Retina (tissue), 1 donor: ENCODE data around the gene NGFR.
"Not testable (repeated sequence)": the region's sequence is repeated elsewhere in the genome, so short reads cannot be mapped to it uniquely, and the experiment has no call there.

Experiments used
- DNase-seq: peaks from one replicate; pipeline ENCODE4 v3.0.0-alpha.2; 2016

NGFR gene

DNA sequence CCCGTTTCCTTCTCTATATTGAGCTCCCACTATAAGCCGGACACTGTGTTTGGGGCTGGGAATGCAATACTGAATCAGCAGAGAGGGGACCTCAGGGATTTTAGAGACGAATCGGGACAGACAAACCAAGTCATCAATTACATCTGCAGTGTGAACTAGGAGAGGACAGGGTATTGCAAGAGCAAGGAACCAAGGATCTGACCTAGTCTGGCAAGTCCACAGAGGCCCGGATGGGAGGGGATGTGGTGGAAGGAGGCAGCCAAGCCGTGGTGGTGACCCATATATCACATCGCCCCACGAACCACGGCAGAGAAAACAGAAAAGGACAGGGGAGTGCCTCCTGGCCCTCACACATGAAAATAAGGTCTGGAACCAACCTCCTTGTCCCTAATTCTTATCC, 52.5 kb downstream of the NGFR start:
- no peak for DNase-seq

DNA sequence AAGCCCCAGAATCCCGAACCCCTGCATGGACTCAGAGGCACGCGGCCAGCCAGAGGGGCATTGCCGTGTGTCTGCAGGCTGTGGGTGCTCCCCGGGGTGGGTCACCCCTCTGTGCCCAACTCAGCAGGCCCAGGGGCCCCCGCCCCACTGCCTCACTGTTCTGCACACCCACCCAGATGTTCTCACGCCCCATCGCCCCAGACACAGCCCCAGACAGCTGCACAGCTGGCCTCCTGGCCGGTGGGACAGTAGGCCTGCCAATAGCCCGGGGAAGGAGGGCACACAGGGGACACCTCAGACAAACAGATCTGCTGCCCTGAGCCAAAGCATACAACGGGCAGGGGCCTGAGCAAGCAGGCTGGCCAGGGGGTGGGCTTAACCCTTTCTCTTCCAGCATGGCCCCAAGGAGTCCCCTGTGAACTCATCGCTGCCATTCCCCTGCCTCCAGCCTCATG, 53.0 kb downstream of the NGFR start:
- no peak for DNase-seq

GRCh38 chr17:49548506-49549310, 53.6 kb downstream of the NGFR start:
- no peak for DNase-seq

DNA sequence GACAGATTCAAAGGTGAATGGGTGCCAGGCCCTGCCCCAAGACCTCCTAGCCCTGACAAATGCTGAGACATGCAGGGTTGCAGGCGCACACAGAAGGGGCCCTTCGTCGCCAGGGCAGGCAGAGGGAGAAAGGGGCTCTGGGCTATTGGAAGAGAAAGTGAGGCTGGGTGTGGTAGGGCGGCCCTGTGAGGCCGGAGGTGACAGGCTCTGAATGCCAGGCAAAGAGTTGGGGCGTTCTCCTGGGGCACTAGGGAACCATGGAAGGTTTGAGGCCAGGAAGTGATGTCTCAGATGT, 54.2 kb downstream of the NGFR start:
- no peak for DNase-seq

DNA sequence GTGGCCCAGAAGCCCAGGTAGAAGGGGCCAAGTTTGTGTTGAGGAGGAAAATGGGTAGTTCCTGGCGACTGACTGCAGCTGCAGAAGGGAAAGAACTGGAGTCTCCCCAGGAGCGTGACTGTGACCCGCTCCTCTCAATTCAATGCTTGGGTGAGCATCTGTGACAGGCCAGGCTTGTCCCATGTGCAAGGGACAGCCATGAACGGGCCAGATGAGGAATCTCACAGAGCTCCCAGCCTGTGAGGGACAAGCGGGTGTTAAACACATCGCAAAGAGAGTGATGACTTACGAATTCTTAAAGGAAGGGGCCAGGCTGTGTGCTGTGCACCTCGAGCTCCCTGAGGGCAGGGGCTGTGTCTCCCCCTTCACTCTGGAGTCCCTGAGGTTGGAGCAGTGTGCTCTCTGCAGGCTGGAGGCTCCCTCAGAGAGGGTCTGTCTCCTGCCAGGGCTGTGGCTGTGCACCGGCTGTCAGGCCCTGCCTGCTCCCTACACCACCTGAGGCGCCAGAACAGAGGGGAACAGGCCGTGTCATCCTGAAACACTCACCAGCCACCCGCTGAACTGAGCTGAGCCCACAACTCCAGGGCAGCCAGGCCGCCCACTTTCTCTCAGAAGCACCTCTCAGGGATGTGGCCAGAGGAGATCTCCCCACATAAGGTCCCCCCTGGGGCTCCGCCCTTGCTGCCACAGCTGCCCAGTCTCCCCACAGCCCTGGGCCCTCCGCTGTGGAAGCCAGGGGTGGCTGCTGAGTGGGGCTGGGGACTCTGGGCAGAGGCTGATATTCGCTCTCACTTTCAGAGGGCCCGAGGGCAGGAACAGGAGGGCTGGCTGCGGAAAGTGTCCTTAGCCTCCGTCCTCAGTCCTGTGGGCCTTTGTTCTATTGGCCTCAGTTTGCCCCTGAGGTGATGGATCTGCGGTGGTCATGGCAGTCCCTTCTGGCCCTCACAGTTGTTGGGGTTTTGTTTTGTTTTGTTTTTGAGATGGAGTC, 54.9 kb downstream of the NGFR start:
- DNase-seq: no peak

DNA sequence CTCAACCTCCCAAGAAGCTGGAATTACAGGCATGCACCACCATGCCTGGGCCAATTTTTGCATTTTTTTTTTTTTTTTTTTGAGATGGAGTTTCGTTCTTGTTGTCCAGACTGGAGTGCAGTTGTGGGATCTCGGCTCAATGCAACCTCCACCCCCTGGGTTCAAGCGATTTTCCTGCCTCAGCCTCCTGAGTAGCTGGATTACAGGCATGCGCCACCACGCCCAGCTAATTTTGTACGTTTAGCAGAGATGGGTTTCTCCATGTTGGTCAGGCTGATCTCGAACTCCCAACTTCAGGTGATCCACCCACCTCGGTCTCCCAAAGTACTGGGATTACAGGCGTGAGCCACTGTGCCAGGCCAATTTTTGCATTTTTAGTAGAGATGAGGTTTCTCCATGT, 55.7 kb downstream of the NGFR start:
- not testable (repeated sequence) for DNase-seq

- DNase-seq: no peak
Observed at GRCh38 chr17:49551221-49552069, 56.4 kb downstream of the NGFR start.

DNA sequence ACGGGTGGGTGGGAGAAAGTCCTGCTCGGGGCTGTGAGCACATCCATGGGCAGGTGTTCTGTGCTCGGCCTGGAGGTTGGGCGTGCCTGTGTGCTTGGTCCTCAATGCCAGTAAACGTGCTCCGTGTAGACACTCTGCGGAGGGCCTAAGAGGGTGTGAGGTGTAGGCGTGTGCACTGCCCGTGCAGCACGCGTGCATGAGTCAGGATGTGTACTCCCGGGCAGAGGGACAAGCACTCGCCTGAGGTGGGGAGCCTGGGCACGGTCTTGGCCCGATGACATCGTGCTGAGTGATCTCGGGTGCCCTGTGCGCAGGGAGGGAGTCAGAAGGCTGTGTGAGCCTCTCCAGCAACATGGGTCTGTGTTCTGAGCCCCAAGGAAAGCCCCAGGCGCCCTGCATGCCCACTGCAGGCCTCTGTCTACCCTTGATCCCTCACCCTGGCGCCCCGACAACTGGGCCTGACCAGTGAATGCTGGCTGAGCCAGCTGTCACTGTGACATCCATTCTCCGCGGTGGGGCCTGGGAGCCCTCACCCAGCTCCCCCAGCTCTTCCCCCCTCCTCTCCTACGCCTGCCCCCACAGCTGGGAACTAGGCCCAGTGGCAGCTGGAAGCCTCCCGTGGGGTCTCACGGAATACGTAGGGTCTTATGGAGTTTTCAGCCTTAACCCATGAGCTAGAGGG, 57.1 kb downstream of the NGFR start:
- DNase-seq: no peak

DNA sequence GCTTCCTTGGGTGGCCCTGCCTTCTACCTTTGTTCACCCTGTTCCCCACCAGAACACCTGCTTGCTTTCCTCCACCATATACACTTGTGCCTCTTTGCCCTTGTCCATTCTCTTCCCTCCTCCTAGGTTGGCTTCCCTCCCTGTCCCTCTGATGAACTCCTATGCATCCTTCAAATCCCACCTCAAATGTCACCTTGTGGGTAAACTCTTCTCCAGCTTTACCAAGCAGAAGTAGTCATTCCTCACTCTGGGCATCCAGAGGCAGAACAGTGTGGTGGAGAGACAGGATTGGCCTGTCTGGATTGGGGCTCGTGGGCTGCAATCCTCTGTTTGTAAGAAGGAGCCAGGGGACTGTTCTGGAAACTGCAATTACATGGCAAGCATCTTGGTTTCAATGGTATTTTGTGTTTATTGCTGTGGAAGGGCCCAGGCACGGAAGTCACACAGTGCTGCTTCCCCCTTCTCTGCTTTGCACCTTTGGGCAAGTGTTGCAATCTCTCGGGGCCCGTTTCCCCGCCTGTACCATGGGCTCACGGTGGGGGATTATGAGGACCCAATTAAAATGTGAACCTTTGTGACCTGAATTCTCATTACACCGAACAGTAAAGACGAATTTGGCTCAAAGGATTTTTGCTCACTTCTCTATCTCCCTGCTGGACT, 58.7 kb downstream of the NGFR start:
- no peak for DNase-seq

- DNase-seq: no peak
Observed at GRCh38 chr17:49554694-49555494, 59.8 kb downstream of the NGFR start.

- no peak for DNase-seq
Observed at GRCh38 chr17:49555495-49556222, 60.6 kb downstream of the NGFR start.

DNA sequence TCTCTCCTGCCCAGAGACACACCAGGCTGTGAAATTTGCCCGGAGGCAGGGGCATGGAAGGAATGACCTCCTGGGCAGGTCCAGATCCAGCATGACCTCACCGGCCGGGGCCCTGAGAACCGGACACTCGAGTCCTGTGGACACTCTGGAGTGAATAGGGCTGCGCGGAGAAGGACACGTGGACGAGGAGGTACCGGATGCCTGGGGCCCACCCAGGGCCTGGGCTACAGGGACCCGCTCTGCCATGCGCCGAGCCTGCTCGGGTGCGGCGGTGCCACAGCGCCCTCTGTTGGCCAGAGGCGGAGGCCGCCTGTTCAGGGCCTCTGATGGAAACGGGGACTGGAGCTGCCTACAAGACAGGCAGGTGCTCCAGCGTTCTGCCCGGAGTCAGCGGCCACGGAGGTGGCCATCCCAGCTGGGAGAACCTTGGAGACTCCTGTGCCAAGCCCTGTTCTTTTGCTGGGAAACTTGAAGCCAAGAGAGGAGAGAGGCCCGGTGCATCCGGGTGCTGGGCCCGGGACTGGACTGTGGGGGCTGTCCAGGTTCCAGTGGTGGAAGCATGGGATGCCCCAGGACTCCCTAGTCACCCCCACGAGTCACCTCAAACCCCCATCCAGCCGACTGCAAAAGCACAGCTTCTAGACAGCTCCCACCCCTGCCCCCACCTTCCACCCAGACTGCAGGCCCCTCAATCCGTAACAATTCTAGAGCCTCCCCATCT, 61.3 kb downstream of the NGFR start:
- peak; percentile 94 for DNase-seq

DNA sequence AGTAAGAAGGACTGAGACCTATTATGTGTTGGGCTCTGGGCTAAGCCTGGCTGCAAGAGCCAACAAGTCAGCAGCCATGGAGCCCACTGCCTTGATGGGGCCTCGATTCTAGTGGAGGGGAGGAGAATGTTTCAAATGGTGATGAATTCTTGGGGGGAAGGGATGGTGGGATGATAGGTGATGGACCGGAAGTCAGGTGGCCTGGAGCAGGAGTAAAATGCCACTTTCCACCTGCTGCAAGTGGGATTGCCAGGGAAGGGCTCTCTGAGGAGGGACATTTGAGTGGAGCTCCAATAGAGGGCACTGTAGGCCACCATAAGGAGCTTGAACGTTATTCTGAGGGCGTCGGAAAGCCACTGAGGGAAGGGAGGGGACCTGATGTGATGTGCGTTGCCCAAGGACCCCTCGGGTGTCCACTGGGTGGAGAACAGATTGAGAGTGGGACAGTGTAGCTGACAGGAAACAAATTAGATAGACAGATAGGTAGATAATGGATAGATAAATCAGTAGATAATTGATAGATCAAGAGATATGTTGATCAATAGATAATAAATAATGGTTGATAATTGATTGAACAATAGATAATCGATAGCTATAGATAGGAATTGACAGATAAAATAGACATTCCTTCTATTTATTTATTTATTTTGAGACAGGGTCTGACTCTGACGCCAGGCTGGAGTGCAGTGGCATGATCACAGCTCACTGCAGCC, 62.4 kb downstream of the NGFR start:
- peak; percentile 60 for DNase-seq
